WTC11 (cell line): ENCODE results near the gene SLC29A4. TPM values are rescaled to one million over a fixed set of nuclear protein-coding genes. Genes with fewer than 3 reads are reported as not detected.

ENCODE experiments used
- ELF4 ChIP-seq: sonication (generic); formaldehyde crosslinking; IDR thresholded peaks from 2 replicates; pipeline ENCODE4 v1.8.1; 2022; ENCODE audit warnings: low read depth, mild to moderate bottlenecking, moderate library complexity, missing genetic modification reagents
- GTF2I ChIP-seq: fragments of 250-450 bp; sonication (Bioruptor Pico); conservative IDR thresholded peaks from 2 replicates; pipeline ENCODE4 v1.4.0; 2021; ENCODE audit warnings: mild to moderate bottlenecking
- IRF1 ChIP-seq: sonication (generic); formaldehyde crosslinking; IDR thresholded peaks from 2 replicates; pipeline ENCODE4 v1.8.0; 2023; ENCODE audit warnings: missing genetic modification reagents
- STAT6 ChIP-seq: sonication (generic); formaldehyde crosslinking; conservative IDR thresholded peaks from 2 replicates; pipeline ENCODE4 v1.8.1; 2023; ENCODE audit warnings: mild to moderate bottlenecking, low read depth, missing genetic modification reagents, moderate library complexity
- ZNF232 ChIP-seq: sonication (generic); formaldehyde crosslinking; IDR thresholded peaks from 2 replicates; pipeline ENCODE4 v1.8.0; 2022; ENCODE audit warnings: mild to moderate bottlenecking, missing genetic modification reagents
- ZNF281 ChIP-seq: sonication (generic); formaldehyde crosslinking; IDR thresholded peaks from 2 replicates; pipeline ENCODE4 v1.8.0; 2023; ENCODE audit warnings: mild to moderate bottlenecking, missing genetic modification reagents
- total RNA-seq: library from RNA; stranded (reverse); gene quantifications from 3 replicates; pipeline ENCODE4 v1.2.3, GENCODE V29; 2021

The SLC29A4 gene
- total RNA-seq, 1 experiment from 2014 or later, result 14.4 TPM

GRCh38 chr7:5354460-5355232, 71.9 kb downstream of the SLC29A4 start (continued):
- TF ChIP-seq ZNF281 (CRISPR knock-in tag) (no peak), IRF1 (CRISPR knock-in tag) (no peak), GTF2I (no peak), ELF4 (no peak), ZNF232 (CRISPR knock-in tag) (no peak), STAT6 (CRISPR knock-in tag) (no peak)

Other genes starting within 250 kb of the SLC29A4 start
- gene RBAK, start 237.1 kb upstream of the SLC29A4 start, total RNA-seq, result 13.5 to 14.5 TPM (median 14.2 TPM) in 3 replicates
- 61.3 to 63.7 TPM (median 61.7 TPM) in 3 replicates for gene WIPI2, start 92.7 kb upstream of the SLC29A4 start, total RNA-seq
- gene TNRC18, start 140.9 kb downstream of the SLC29A4 start, total RNA-seq, result 29.1 to 55.0 TPM (median 34.2 TPM) in 3 replicates
- gene FBXL18, start 230.9 kb downstream of the SLC29A4 start, total RNA-seq, result 18.9 to 22.0 TPM (median 21.8 TPM) in 3 replicates
- gene ACTB, start 247.7 kb downstream of the SLC29A4 start, total RNA-seq, result 4,967 to 5,221 TPM (median 5,193 TPM) in 3 replicates